Calu3 (cell line): ENCODE data around the gene SPRR5. TPM values are rescaled to one million over a fixed set of nuclear protein-coding genes. Genes with fewer than 3 reads are reported as not detected.

Experiments
- BruUV-seq: library from RNA; stranded (reverse); fragments of 400-500 nt; replicated peaks from 2 replicates; lab custom pipeline; 2021; lab: Mats Ljungman, UMichigan
- CTCF ChIA-PET: fragments of 300-600 bp; sonication (Branson Sonifier 250); formaldehyde crosslinking; loops from one replicate; lab custom pipeline; 2022; ENCODE audit warnings: antibody characterized with exemption; lab: Charles Lee
- DNase-seq: peaks from one replicate; pipeline ENCODE4 v3.0.0; 2022
- H3K27ac Mint-ChIP-seq: one replicate; pipeline ENCODE4 v1.8.0; 2022; ENCODE audit warnings: mixed read lengths; ENCODE audit not compliant: unreplicated experiment
- H3K27me3 Mint-ChIP-seq: one replicate; pipeline ENCODE4 v1.8.0; 2022; ENCODE audit warnings: mixed read lengths; ENCODE audit not compliant: unreplicated experiment
- H3K36me3 Mint-ChIP-seq: one replicate; pipeline ENCODE4 v1.8.0; 2022; ENCODE audit warnings: mild to moderate bottlenecking, moderate library complexity, mixed read lengths; ENCODE audit not compliant: insufficient read depth, unreplicated experiment
- H3K4me1 Mint-ChIP-seq: one replicate; pipeline ENCODE4 v1.8.0; 2022; ENCODE audit warnings: mild to moderate bottlenecking, low read depth, mixed read lengths; ENCODE audit not compliant: unreplicated experiment
- H3K4me3 Mint-ChIP-seq: one replicate; pipeline ENCODE4 v1.8.0; 2022; ENCODE audit warnings: mild to moderate bottlenecking, low read depth, moderate library complexity, mixed read lengths; ENCODE audit not compliant: unreplicated experiment
- H3K9me3 Mint-ChIP-seq: one replicate; pipeline ENCODE4 v1.8.0; 2022; ENCODE audit warnings: low read depth, mixed read lengths; ENCODE audit not compliant: unreplicated experiment
- intact Hi-C: fragments of 100-400 bp; cut with micrococcal nuclease; formaldehyde crosslinking; loops from one replicate; pipeline ENCODE4 v1.10.0; 2022; ENCODE audit not compliant: unreplicated experiment
- total RNA-seq: library from RNA; stranded (reverse); gene quantifications from 2 replicates; pipeline ENCODE4 v1.2.3, GENCODE V29; 2022
- TF ChIP-seq, protein P1 (sequence below): fragments of 200-600 bp; IDR thresholded peaks from one replicate; pipeline ENCODE4 v1.8.0; 2022; ENCODE audit warnings: antibody characterized with exemption; ENCODE audit not compliant: unreplicated experiment

The SPRR5 gene
- total RNA-seq, 1 experiment from 2014 or later = not detected

DNA sequence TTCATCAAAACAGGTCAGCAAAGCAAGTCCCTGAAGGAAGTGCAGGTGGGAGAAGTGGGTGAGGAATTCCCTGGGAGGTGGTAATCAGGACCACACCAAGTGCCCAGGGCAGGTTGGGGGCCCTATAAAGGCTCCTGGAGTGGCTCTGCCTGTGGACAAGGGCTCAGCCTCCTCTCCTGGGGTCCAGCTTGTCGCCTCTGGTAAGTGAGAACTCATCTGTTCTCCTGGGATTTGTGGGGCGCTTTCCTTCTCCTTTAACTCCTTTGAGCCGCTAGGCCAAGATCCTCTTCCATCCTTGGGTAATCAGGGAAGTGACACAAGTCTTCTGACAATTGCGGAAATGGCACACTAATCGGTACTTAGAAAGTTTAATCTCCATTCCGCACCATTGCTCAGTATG, 23.5 kb downstream of the SPRR5 start, which contains the start of gene SPRR4:
TSS of gene SPRR4 (plus strand) at position 154 of the 400 bp plus-strand sequence. CDS start 1,243 bp downstream, outside the sequence.
- no TSS peak for BruUV-seq
- Mint-ChIP-seq H3K27me3 (no peaks in the 10 kb centered on the region), H3K4me1 (peaks cover 13% of the 10 kb centered on the region), H3K36me3 (peaks cover 4% of the 10 kb centered on the region), H3K27ac (no peak within 1 kb of the TSS), H3K4me3 (no peak within 1 kb of the TSS), H3K9me3 (peaks cover 2% of the 10 kb centered on the region)
- CTCF ChIA-PET = interaction anchor here (1.0 kb wide), 1 partner anchor 10 kb away, joined by 3 read pairs; no protein-coding TSS in a partner anchor
- intact Hi-C loops = no loop called here
- no peak for DNase-seq
- TF ChIP-seq, protein P1, sequence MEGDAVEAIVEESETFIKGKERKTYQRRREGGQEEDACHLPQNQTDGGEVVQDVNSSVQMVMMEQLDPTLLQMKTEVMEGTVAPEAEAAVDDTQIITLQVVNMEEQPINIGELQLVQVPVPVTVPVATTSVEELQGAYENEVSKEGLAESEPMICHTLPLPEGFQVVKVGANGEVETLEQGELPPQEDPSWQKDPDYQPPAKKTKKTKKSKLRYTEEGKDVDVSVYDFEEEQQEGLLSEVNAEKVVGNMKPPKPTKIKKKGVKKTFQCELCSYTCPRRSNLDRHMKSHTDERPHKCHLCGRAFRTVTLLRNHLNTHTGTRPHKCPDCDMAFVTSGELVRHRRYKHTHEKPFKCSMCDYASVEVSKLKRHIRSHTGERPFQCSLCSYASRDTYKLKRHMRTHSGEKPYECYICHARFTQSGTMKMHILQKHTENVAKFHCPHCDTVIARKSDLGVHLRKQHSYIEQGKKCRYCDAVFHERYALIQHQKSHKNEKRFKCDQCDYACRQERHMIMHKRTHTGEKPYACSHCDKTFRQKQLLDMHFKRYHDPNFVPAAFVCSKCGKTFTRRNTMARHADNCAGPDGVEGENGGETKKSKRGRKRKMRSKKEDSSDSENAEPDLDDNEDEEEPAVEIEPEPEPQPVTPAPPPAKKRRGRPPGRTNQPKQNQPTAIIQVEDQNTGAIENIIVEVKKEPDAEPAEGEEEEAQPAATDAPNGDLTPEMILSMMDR = no peak

DNA sequence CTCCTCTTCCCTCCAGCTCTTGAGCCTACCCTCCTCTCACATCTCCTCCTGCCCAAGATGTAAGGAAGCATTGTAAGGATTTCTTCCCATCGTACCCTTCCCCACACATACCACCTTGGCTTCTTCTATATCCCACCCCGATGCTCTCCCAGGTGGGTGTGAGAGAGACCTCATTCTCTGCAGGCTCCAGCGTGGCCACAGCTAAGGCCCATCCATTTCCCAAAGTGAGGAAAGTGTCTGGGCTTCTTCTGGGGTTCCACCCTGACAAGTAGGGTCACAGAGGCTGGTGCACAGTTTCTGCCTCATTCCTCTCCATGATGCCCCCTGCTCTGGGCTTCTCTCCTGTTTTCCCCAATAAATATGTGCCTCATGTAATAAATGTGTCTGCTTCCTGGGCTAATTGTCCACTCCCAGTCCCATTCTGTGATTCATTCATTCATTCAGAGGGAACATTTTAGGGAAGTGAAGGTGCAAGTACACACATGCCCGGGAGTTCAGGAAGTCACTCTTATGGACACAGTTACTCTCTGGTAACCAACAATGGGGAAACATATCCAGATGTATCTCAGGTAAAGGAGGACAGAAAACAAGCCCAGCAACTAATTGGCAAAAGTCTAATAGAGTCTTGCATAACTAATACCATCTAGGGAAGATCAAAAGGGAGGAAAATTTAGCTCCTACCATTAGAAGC, 25.3 kb downstream of the SPRR5 start:
- Mint-ChIP-seq H3K36me3 (no peaks in the 10 kb centered on the region), H3K4me1 (peaks cover 5% of the 10 kb centered on the region), H3K4me3 (no peak overlapping the region), H3K9me3 (peaks cover 2% of the 10 kb centered on the region), H3K27me3 (no peaks in the 10 kb centered on the region), H3K27ac (no peak overlapping the region)
- CTCF ChIA-PET = no interaction called here
- TF ChIP-seq, protein P1 = no peak
- BruUV-seq = no TSS peak
- intact Hi-C loops = no loop called here
- no peak for DNase-seq

DNA sequence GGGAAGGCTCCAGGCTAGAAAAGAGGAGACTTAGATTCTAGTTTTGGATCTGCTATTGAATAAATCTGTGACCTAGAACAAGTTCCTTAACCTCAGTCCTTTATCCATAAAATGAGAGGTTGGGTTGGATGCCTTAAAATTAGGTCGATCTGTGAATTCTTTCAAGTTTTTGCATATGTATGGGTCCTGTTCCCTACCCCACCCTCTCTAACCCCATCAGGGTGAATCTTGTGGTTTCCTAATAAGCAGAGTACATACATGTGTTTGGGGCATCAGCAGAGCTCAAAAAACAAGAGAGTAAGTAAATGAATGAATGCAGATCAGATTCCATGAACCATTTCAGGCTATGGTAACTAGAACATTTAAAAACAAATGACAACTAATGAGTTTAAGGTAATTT, 29.7 kb downstream of the SPRR5 start:
- H3K4me3 Mint-ChIP-seq = no peak overlapping the region
- CTCF ChIA-PET = interaction anchor here (0.9 to 1.3 kb wide), 2 partner anchors 10 to 23 kb away, joined by 3 read pairs; no protein-coding TSS in a partner anchor
- H3K27me3 Mint-ChIP-seq = no peaks in the 10 kb centered on the region
- no peak overlapping the region for H3K27ac Mint-ChIP-seq
- no TSS peak for BruUV-seq
- no peak for DNase-seq
- peaks cover 18% of the 10 kb centered on the region for H3K4me1 Mint-ChIP-seq
- intact Hi-C loops = no loop called here
- TF ChIP-seq, protein P1 = no peak
- H3K9me3 Mint-ChIP-seq = peaks cover 2% of the 10 kb centered on the region
- no peaks in the 10 kb centered on the region for H3K36me3 Mint-ChIP-seq

DNA sequence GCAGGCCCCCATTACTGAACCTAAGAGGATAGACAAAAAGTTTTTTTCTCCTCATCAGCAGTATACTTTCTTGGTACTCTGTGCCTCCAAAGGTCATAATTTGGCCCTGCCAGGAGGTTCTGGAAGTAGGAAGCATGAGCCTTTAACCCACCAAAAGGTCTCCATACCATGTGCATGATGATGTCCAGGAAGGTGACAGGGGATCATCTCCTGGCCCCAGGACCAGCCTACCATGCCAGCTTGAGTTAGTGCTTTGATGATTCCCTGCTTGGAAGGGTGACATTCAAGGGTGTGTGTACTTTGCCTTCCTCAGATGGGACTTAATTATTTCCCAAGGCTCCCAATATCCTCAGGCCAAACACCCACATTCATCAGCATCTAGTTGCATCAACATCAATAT, 30.6 kb downstream of the SPRR5 start:
- no TSS peak for BruUV-seq
- intact Hi-C loops = no loop called here
- Mint-ChIP-seq H3K27ac (no peak overlapping the region), H3K9me3 (peaks cover 2% of the 10 kb centered on the region), H3K27me3 (no peaks in the 10 kb centered on the region), H3K4me1 (peaks cover 23% of the 10 kb centered on the region), H3K36me3 (no peaks in the 10 kb centered on the region), H3K4me3 (no peak overlapping the region)
- CTCF ChIA-PET = no interaction called here
- TF ChIP-seq, protein P1 = no peak
- no peak for DNase-seq
